Keratinocyte (primary cell): ENCODE data around the gene FAM107B. TPM values are rescaled to one million over a fixed set of nuclear protein-coding genes. Genes with fewer than 3 reads are reported as not detected.

Experiments
- DNase-seq: peaks from one replicate; pipeline ENCODE4 v3.0.0-alpha.2; 2011; ENCODE audit warnings: low read depth, missing footprints, low spot score
- FAIRE-seq: peaks from 2 replicates; lab custom pipeline; 2011; peaks lifted over from hg19 to GRCh38; lab: Jason Lieb, UNC
- H2AFZ ChIP-seq: 2 replicates; pipeline ENCODE4 v1.6.0; 2012; ENCODE audit warnings: low read length, control low read depth, inconsistent platforms; ENCODE audit not compliant: control insufficient read depth
- H3K27ac ChIP-seq: 2 replicates; pipeline ENCODE4 v1.5.1; 2011; ENCODE audit warnings: low read length; ENCODE audit not compliant: control insufficient read depth, insufficient read depth
- H3K27me3 ChIP-seq: 3 replicates; pipeline ENCODE4 v1.6.0; 2011; ENCODE audit warnings: low read length; ENCODE audit not compliant: control insufficient read depth, insufficient read depth; ENCODE audit errors: extremely low read depth
- H3K36me3 ChIP-seq, 2 experiments: 2 replicates in 1 of 2; 3 replicates in 1 of 2; pipeline ENCODE4 v1.5.1; 2011; ENCODE audit warnings: low read length in 2 of 2, mild to moderate bottlenecking in 1 of 2; ENCODE audit not compliant: control insufficient read depth in 2 of 2, insufficient read depth in 2 of 2; ENCODE audit errors: extremely low read depth in 1 of 2
- H3K4me1 ChIP-seq: 3 replicates; pipeline ENCODE4 v1.5.1; 2011; ENCODE audit warnings: low read length; ENCODE audit not compliant: control insufficient read depth, insufficient read depth; ENCODE audit errors: extremely low read depth
- H3K4me2 ChIP-seq: 3 replicates; pipeline ENCODE4 v1.6.0; 2011; ENCODE audit warnings: low read depth, low read length; ENCODE audit not compliant: control insufficient read depth, insufficient read depth; ENCODE audit errors: extremely low read depth
- H3K4me3 ChIP-seq, 3 experiments: fragments of 200-600 bp in 1 of 3; sonication (generic) in 1 of 3; 2 replicates in 2 of 3; 3 replicates in 1 of 3; pipeline ENCODE4 v1.5.1; 2011 to 2016; ENCODE audit warnings: low read length in 3 of 3, mild to moderate bottlenecking in 3 of 3, control low read depth in 2 of 3, inconsistent platforms in 1 of 3, low read depth in 1 of 3, mixed read lengths in 1 of 3, mixed run types in 1 of 3, moderate library complexity in 1 of 3; ENCODE audit not compliant: control insufficient read depth in 2 of 3, insufficient read depth in 2 of 3; ENCODE audit errors: extremely low read depth in 1 of 3
- H3K79me2 ChIP-seq: 2 replicates; pipeline ENCODE4 v1.6.0; 2012; ENCODE audit warnings: low read length; ENCODE audit not compliant: control insufficient read depth, insufficient read depth
- H3K9ac ChIP-seq: 3 replicates; pipeline ENCODE4 v1.6.0; 2011; ENCODE audit warnings: low read length; ENCODE audit not compliant: control insufficient read depth, insufficient read depth; ENCODE audit errors: extremely low read depth
- H3K9me1 ChIP-seq: 3 replicates; pipeline ENCODE4 v1.6.0; 2011; ENCODE audit warnings: low read length; ENCODE audit not compliant: control insufficient read depth, insufficient read depth; ENCODE audit errors: extremely low read depth
- H3K9me3 ChIP-seq: 2 replicates; pipeline ENCODE4 v1.5.1; 2012; ENCODE audit warnings: low read depth, low read length; ENCODE audit not compliant: control insufficient read depth
- H4K20me1 ChIP-seq: 3 replicates; pipeline ENCODE4 v1.6.0; 2011; ENCODE audit warnings: low read length; ENCODE audit not compliant: control insufficient read depth, insufficient read depth; ENCODE audit errors: extremely low read depth
- CTCF ChIP-seq, 3 experiments: IDR thresholded peaks in 1 of 3; conservative IDR thresholded peaks in 1 of 3; optimal IDR thresholded peaks in 1 of 3; 2 replicates in 2 of 3; 3 replicates in 1 of 3; pipeline versions ENCODE3 to v1.5.1; 2011; ENCODE audit warnings: low read length in 3 of 3, mild to moderate bottlenecking in 3 of 3, moderate library complexity in 2 of 3, control low read depth in 1 of 3, inconsistent platforms in 1 of 3; ENCODE audit not compliant: insufficient read depth in 2 of 3; ENCODE audit errors: extremely low read depth in 1 of 3
- EZH2 ChIP-seq: IDR thresholded peaks from one replicate; pipeline ENCODE4 v1.6.1; 2012; ENCODE audit warnings: inconsistent platforms, mild to moderate bottlenecking, low read length, moderate library complexity
- dilution Hi-C: fragments of 300-500 bp; cut with MboI; formaldehyde crosslinking; loops from one replicate; pipeline ENCODE4 v1.7.0; 2020; ENCODE audit warnings: low sequenced_read_pairs; ENCODE audit not compliant: extremely low pct_ligation_motif_present
- polyA plus RNA-seq, 5 experiments: library from polyadenylated mRNA; depleted of rRNA in 3 of 5; stranded (reverse) in 3 of 5; stranded (forward) in 1 of 5; unstranded in 1 of 5; fragments of >200 nt; gene quantifications; 1 replicate in 1 of 5; 2 replicates in 3 of 5; 3 replicates in 1 of 5; pipeline versions ENCODE4 v1.2.1 to v1.2.3, GENCODE V29; 2011 to 2012; ENCODE audit warnings: missing spikeins in 2 of 5, low read depth in 1 of 5, low replicate concordance in 1 of 5

FAM107B gene
- polyA plus RNA-seq, 1 donor (not counting 4 experiments of a cell fraction or from before 2014, with no cell fraction given) = 8.7 TPM

- H3K9me3 ChIP-seq = no peaks in the 10 kb centered on the region
- FAIRE-seq (no peak), DNase-seq (no peak)
- H3K79me2 ChIP-seq = no peaks in the 10 kb centered on the region
- H2AFZ ChIP-seq = no peak overlapping the region
- H3K4me3 ChIP-seq = no peak overlapping the region
- TF ChIP-seq EZH2 (no peak), CTCF (optimal IDR thresholded peaks at IDR 0.05 in 1 of 3, IDR thresholded peaks at IDR 0.05 in 1 of 3, conservative IDR thresholded peaks at IDR 0.05 in 1 of 3; ENCODE audit: extremely low read depth in 1 of 3, insufficient read depth in 2 of 3, low read length in 3 of 3) (no peak)
- dilution Hi-C loops = no loop called here
- no peak overlapping the region for H3K4me2 ChIP-seq
- H3K27ac ChIP-seq = no peak overlapping the region
- no peaks in the 10 kb centered on the region for H3K27me3 ChIP-seq
- H3K36me3 ChIP-seq = peaks cover 0 to 3% of the 10 kb centered on the region in 2 experiments
- H3K9me1 ChIP-seq = no peaks in the 10 kb centered on the region
- no peaks in the 10 kb centered on the region for H3K4me1 ChIP-seq
- peaks cover 2% of the 10 kb centered on the region for H4K20me1 ChIP-seq
- H3K9ac ChIP-seq = no peak overlapping the region
Measured at GRCh38 chr10:14541379-14541778, 233.3 kb downstream of the FAM107B start.

GRCh38 chr10:14540611-14541010 is 234.1 kb downstream of the FAM107B start:
- peaks cover 0 to 3% of the 10 kb centered on the region in 2 experiments for H3K36me3 ChIP-seq
- no peaks in the 10 kb centered on the region for H3K9me3 ChIP-seq
- no peaks in the 10 kb centered on the region for H3K27me3 ChIP-seq
- TF ChIP-seq CTCF (optimal IDR thresholded peaks at IDR 0.05 in 1 of 3, IDR thresholded peaks at IDR 0.05 in 1 of 3, conservative IDR thresholded peaks at IDR 0.05 in 1 of 3; ENCODE audit: extremely low read depth in 1 of 3, insufficient read depth in 2 of 3, low read length in 3 of 3) = no peak
- no peak overlapping the region for H3K9ac ChIP-seq
- no peak overlapping the region for H3K4me2 ChIP-seq
- no peak overlapping the region for H3K27ac ChIP-seq
- H4K20me1 ChIP-seq = peaks cover 2% of the 10 kb centered on the region
- H3K4me3 ChIP-seq = no peak overlapping the region
- no peaks in the 10 kb centered on the region for H3K79me2 ChIP-seq
- DNase-seq (no peak), FAIRE-seq (no peak)
- no peak overlapping the region for H2AFZ ChIP-seq
- no peaks in the 10 kb centered on the region for H3K4me1 ChIP-seq
- dilution Hi-C loops = no loop called here
- no peaks in the 10 kb centered on the region for H3K9me1 ChIP-seq
